C4-2B (cell line): ENCODE measurements around the gene EFHC2.

ENCODE experiments used
- H3K27ac ChIP-seq: fragments of 450-650 bp; 2 replicates; pipeline ENCODE4 v1.5.1; 2017
- ZFX ChIP-seq: fragments of 450-650 bp; IDR thresholded peaks from 2 replicates; pipeline ENCODE4 v1.6.1; 2017
- TF ChIP-seq, protein P1 (sequence below): fragments of 450-650 bp; conservative IDR thresholded peaks from 2 replicates; pipeline ENCODE4 v1.5.1; 2017; ENCODE audit warnings: mild to moderate bottlenecking

The EFHC2 gene

GRCh38 chrX:44183329-44183728 is 160.1 kb downstream of the EFHC2 start:
- no peak for TF ChIP-seq ZFX
- TF ChIP-seq, protein P1, sequence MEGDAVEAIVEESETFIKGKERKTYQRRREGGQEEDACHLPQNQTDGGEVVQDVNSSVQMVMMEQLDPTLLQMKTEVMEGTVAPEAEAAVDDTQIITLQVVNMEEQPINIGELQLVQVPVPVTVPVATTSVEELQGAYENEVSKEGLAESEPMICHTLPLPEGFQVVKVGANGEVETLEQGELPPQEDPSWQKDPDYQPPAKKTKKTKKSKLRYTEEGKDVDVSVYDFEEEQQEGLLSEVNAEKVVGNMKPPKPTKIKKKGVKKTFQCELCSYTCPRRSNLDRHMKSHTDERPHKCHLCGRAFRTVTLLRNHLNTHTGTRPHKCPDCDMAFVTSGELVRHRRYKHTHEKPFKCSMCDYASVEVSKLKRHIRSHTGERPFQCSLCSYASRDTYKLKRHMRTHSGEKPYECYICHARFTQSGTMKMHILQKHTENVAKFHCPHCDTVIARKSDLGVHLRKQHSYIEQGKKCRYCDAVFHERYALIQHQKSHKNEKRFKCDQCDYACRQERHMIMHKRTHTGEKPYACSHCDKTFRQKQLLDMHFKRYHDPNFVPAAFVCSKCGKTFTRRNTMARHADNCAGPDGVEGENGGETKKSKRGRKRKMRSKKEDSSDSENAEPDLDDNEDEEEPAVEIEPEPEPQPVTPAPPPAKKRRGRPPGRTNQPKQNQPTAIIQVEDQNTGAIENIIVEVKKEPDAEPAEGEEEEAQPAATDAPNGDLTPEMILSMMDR: peak; percentile 31
- H3K27ac ChIP-seq: no peak overlapping the region

DNA sequence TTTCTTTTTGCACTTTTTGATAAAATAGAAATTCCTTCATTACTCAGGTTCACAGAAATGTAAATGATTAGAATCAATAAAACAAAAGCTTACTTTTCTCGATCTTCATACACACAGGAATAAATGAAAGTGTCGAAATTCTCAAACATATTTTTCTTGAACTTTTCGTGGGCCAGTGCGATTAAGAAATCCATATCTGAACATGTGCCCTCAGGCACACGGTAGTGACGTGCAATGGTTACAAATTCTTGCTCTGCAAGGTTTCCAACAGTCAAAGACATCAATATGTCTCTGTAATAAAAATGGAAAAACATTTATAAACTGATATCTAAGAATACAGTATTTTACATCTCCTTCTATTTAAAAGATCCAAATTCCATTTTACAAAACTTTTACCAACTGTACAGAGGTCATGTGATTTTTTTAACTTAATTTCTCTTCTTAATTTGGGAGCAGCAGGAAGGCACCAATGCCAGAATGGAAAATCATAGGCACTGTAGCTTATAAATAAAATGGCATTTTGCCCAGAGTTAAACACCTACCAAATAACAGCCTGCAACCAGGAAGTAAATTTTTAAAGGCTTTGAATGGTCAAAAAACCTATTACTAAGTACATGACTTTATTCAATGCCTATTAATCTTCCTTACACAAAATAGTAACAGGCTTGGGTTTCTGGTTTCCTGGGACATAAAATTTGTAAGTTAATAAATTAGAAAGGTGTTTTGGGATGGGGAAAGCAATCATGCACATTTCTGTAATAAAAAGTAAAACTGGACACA is 165.0 kb downstream of the EFHC2 start:
- no peak for TF ChIP-seq ZFX
- TF ChIP-seq, protein P1: no peak

DNA sequence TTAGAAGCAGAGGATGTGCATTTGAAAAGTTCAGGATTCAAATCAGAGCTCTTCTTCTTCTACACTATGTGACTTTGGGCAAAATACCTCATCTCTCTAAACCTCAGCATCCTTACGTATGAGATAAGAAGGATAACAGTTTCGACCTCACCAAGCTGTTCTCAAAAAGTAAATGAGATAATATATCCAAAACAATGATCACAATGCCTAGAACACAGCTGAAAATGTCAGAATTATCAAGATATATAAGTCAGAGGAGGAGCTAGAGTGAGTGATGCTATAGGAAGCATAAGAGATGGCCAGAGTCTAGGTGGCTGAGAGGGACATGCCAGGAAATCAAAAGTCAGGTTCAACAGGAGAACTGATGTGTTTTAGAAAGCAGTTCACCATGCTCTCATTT is 168.0 kb downstream of the EFHC2 start:
- H3K27ac ChIP-seq: no peak overlapping the region
- no peak for TF ChIP-seq ZFX
- TF ChIP-seq, protein P1: no peak

More for the DNA sequence above, 165.0 kb downstream of the EFHC2 start:
- H3K27ac ChIP-seq: no peak overlapping the region

DNA sequence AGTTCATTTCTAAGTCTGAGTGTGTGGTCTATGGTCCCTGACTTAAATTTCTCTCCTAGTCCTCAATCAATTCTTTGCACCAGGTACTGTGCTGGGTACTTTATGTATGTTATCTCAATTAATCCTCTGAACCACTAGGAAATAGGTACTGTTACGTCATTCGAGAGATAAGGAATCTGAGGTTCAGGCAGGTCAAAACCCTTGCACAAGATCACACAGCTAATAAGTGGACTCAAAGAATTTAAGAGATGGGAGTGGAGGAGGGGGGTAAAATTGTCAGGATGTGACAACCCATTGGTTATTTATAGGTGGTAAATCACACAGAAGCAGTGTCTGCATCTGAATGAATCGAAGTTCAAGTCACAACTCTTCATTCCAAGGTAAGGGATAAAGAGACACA is 169.4 kb downstream of the EFHC2 start:
- no peak overlapping the region for H3K27ac ChIP-seq
- no peak for TF ChIP-seq ZFX
- TF ChIP-seq, protein P1: no peak

- no peak for TF ChIP-seq ZFX
- TF ChIP-seq, protein P1: no peak
- no peak overlapping the region for H3K27ac ChIP-seq
Measured at GRCh38 chrX:44173219-44173618, 170.3 kb downstream of the EFHC2 start.

- H3K27ac ChIP-seq: no peak overlapping the region
- TF ChIP-seq, protein P1: no peak
- no peak for TF ChIP-seq ZFX
Measured at GRCh38 chrX:44167116-44167515, 176.4 kb downstream of the EFHC2 start.

DNA sequence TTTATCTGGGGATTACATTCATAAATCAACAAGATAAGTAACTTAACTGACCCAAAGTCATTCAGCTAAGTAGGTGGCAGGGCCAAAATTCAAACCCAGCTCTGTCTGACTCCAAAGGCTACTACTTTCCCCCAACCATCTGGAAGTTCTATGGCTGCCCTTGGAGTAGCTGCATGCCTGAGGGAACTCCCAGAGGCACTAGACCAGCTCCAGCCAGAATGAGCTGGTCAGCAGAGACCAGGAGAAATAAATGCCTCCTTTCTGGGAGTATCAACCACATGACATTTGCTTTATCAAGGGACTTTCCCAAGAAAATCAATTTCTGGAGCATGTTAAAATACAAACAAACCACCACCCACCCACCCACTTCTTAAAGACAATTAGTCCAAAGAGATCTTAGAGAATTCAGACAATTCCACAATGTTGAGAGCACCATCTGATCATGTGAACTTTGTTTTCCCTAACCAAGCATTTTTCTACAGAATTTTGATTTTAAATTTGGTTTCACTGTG is 180.5 kb downstream of the EFHC2 start:
- no peak overlapping the region for H3K27ac ChIP-seq
- TF ChIP-seq ZFX: no peak
- TF ChIP-seq, protein P1: no peak
